Breast epithelium (tissue), 3 donors: ENCODE measurements around the gene ZCRB1.

Experiments
- CTCF ChIP-seq, 3 donors: fragments of 450-650 bp; IDR thresholded peaks; one replicate each; pipeline ENCODE4 v1.5.1; 2016 to 2017; ENCODE audit warnings: antibody characterized with exemption in 3 of 3, mild to moderate bottlenecking in 3 of 3, moderate library complexity in 3 of 3
- POLR2A ChIP-seq: fragments of 450-650 bp; IDR thresholded peaks from one replicate; pipeline ENCODE4 v1.6.1; 2016; ENCODE audit warnings: antibody characterized with exemption, mild to moderate bottlenecking, moderate library complexity

GRCh38 chr12:42281844-42282243 is 44.0 kb downstream of the ZCRB1 start:
- no peak for TF ChIP-seq CTCF (IDR thresholded peaks at IDR 0.05)
- no peak for TF ChIP-seq POLR2A
